HG02973 (cell line): ENCODE measurements around the gene USH1C.

Source experiments
- ATAC-seq: cut with Tn5 transposase; IDR thresholded peaks from one replicate; pipeline ENCODE4 v1.9.1; 2021; ENCODE audit warnings: moderate library complexity; ENCODE audit not compliant: unreplicated experiment

Gene USH1C

DNA sequence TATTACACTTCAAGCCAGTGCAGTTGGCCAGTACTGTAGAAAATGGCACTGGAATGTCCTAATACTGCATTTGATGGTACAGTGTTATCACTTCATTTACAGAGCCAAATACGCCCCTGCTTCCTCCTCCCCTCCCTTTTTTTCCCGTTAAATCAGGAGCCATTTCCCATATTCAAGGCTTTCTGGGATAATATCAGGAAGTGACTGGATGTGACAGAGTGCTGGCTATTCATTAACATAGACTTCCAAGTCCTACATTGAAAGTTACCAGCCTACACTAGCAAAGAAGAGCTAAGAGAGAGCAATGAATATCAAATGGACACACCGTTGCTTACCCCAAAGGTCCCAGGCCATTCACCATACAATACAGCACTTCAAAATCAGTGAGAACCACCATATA is 35.4 kb downstream of the USH1C start:
- ATAC-seq, result no peak

DNA sequence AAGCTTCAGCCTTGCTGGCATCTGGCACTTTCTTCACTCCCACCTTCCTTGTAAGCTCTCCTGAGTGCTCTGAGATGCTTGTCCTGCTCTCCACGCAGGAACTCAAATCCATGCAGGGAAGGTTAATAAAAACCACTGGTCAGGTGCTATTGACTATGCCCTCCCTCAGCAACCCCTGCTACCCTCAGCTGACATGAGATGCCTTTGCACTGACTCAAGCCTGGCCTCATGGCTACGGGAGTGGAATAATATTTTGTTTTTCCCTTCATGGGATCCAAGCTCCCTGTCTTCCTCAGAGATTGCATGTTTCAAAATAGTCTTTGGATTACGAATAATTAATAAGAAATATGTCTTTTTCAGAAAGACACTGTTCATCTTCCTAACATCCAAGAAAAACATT is 35.9 kb downstream of the USH1C start:
- ATAC-seq, result no peak

DNA sequence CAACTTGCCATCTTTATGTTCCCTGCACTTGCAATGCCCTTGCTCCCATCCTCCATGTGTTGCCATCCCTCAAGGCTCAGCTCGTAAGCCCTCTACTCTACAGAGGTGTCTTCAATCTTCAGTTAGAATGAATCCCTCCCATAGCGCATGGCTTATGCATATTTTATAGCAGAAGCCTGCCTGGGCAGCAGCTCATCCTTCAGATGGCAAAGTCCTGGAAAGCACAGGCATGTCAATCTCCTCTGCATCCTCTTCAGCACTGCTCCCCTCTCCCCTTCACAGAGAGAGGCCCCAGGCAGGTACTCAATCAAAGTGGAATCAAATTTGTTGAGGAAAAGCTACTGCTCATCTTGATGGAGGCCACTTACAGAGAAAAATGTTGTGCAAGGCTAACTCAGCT is 36.4 kb downstream of the USH1C start:
- no peak for ATAC-seq

DNA sequence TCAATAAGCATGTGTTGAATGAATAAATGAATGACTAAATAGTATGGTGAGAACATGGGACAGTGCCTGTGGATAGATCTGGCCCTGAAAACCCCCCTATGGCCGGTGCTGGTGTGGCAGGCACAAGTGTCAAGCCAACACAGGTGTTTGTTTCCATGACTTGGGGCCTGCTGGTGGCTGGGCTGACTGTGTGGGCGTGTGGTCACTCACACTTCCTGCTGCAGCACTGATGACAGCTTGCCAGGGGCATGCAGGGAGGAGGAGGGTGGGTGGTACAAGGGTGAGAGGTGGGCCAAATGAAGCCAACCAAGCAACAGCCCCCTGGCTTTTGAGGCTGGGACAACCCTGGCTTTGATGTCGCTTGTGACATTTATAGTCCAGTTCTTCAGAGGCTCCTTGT is 37.3 kb downstream of the USH1C start:
- no peak for ATAC-seq

DNA sequence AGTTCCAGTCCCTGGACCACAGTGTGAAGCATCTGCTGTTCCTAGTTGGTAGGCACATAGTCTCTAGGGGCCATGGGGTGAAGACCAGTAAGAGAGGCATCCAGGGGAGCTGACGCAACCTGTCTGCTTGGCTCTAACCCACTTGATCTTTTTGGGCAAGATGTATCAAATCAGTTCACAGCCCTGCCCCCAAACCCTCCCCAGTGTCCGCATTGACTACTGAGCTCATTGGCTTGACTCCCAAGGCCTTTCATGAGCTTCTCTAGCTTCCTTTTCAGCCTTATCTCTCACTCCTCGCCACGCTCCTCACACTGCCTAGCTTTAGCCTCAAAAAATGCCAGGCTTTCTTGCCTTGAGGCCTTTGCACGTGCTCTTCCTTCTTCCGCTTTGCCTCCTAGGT is 37.9 kb downstream of the USH1C start:
- ATAC-seq, result no peak

DNA sequence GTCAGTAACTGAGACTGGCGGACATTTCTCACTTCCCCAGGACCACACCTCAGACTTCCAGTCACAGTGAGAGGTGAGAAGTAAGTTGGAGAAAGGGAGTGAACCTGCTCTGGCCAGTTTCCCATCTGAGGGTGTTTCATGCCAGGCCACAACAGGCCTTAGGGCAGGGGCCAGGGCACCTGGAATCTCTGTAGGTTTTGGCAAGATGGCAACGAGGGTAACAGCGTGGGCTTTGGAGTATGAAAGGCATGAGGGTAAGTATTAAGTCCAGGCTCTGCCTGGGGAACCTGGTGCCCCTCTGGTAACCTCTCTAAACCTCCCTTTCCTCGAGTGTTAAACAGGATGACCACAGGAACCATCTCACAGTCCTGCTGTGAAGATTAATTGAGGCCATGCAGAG is 39.1 kb downstream of the USH1C start:
- no peak for ATAC-seq

DNA sequence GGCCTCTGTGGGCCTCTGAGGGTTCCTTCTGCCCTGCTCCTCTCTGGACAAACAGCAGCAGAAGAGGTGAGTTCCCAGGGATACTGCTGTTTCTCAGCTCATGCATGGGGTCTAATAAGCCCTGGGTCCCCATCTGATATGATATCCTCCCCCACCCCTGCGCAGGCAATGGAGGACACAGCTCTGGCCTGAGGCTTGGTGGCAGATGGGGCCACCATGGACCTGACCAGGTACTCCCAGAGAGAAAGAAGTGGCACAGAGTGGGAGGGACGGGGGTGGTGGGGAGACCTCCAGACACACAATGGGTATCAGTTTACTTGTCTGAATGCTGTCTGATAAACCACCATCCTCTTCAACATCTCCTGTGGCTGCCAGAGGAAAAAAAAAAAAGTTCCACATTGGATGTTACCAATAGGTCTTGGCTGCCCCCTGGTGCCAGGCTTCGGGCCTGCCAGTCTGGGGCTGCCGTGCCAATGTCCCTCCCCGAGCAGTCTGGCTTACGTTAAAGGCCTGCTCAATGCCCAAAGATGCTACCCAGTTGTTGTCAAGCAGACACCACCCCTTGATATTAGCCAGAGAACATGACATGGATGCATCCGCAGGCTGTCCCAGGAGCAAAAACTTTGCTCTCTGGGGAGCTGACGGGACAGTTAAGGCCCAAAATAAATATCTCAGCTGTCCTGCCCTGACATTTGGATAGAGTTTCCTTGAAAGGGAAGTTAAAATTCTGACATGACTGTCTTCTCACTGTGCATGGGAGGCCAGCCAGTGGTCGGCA is 39.7 kb downstream of the USH1C start:
- ATAC-seq, result peak; percentile 48

DNA sequence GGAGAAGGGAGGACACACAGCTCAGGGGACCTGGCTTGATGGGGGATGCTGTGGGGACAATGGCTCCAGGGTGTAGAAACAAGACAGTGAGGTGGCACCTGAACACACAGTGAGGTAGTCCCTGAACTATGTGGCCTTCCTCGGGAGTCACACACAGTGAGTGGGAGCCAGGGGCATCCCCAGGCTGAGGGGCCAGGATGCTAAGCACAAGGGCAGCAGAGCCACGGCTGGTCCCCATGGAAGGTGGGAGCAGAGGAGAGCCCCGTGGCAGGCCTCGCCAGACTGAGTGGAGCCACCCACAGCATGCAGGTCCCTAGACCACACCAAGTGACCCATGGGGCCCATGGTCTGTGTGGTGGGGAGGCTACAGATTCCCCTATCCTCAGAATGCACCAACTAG is 41.6 kb downstream of the USH1C start:
- ATAC-seq, result no peak

DNA sequence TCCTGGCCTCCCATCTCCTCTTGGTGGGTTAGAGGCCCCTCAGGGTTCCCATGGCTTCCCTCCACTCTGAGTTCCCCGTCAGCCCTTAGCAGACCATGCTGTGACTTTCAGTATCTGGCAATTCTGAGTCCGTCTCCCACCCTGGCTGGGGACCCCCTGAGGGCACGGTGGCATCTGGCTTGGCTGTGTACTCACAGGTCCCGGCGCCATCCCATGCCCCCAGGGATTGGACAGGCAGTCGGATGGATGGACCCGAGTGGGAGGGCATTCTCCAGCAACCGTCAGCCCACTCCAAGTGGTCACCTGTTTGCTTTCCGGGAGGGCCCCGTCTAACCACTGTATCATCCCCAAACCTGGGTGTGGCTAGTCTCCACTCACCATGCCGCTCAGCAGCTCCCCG is 43.5 kb downstream of the USH1C start:
- no peak for ATAC-seq

DNA sequence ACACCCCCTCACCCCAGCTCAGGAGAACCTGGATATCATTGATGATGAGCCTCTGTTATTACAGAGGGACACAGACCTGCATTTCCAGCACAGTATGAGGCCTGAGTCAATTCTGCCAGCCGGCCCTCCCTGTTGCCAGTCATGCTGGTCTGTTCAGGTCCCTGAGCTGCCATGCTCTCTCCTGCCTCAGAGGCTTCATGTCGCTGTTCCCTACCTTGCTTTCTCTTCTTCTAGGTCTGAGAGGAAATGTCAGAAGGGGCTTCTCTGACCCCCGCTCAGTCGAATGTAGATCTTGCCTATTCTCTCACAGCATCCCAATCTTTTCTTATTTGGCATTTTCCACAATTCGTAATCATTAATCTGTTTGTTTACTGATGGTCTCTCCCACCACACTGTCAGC is 45.7 kb downstream of the USH1C start:
- ATAC-seq, result no peak

DNA sequence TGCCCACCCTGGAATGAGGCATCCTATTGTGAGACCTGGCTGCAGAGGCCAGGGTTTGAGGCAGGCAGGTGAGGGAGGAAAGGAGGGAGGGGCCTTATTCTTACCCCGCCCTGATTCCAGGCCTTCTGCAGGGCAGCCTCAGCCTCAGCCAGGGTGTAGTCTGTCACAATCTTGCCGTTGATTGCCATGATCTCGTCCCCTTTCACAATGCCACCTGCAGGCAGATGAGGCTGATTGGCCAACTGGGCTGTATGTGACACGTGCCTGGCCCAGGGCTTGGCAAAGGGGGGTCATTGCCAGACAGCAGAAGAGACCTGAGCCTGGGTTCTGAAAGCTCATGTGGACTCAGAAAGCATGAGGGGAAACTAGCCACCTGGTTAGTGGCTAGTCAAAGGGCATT is 46.2 kb downstream of the USH1C start:
- ATAC-seq, result no peak

DNA sequence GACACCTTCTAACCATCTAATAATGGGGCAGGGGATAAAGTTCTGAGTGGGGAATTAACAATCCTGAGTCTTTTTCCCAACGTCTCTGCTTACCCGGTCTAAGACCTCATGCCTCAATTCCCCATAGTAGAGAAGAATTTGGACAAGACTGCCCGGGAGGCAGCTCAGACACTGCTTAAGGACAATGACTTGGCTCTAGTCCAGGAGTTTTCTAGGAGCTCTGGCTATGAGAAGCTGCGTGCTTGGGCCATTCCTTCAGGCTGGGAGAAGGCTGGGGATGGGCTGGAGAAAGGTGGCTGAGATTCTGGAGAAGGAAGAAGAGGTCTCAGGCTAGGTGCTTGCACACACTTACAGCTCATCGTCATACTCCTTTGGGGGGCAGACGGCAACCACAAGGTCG is 47.8 kb downstream of the USH1C start:
- no peak for ATAC-seq

DNA sequence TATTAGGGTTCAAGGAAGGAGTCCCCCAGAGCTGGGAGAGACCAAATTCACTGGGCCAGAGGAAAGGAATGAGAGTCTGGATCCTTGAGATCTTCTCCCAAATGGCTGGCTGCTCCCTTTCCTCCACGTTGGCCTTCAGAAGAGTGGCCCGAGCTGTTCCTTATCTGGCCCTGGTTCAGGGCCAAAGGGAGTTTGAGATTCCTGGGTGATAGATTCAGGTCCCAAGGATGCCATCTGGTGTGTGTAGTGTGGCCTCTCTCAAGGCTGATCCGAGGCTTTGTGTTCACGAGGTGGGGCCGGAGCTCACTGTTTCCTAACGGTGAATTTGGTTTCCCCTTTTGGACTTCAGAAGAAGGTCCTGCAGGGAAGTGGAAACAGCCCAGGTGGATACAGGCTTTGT is 50.2 kb downstream of the USH1C start:
- no peak for ATAC-seq

DNA sequence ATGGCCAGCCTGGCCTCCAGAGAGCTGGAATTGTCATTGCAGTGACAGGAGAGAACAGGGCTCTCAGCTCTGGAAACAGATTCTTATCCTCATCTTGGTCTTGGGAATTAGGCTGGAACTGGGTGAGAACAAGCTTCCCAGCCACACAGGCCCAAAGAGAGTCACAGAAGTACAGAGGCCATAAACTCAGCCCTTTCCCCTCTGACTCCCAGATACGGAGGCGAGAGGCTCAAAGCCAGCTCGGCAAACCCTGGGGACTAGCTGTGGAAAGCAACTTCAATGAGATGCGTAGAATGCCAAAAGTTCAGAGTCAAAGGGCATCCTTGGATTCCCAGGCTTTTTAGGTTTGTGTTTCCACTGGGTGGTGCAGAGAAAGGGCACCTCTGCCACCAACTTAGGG is 53.3 kb downstream of the USH1C start:
- no peak for ATAC-seq

DNA sequence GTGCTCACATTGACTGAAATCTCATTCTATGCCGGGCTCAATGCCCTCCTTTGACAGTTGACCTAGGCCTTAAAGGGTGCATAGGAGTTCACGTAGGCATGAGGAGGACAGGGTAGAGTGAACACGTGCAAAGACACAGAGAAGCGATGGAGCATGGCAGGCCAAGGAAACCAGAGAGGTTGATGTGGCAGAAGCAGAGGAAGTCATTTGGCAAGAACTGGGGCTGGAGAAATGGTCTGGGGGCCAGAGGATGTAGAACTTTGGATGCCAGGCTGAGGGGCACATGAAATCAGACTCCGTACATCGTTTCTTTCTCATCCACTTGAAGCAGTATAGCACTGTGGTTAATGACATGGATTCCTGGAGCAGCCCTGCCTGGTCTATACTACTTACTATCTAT is 54.0 kb downstream of the USH1C start:
- no peak for ATAC-seq

DNA sequence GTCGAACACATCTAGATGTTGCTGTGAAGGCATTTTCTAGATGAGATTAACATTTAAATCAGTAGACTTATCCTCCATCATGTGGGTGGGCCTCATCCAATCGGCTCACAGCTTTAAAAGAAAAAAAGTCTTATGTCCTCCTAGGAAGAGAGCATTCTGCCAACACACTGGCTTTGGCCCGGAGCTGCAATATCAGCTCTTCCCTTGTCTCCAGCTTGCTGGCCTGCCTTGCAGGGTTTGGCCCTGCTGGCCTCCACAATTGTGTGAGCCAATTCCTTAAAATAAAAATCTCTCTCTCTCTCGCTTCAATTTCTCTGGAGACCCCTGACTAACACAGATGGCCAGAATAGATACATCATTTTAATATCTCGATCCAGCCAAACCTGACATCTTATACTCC is 54.5 kb downstream of the USH1C start:
- ATAC-seq, result no peak

DNA sequence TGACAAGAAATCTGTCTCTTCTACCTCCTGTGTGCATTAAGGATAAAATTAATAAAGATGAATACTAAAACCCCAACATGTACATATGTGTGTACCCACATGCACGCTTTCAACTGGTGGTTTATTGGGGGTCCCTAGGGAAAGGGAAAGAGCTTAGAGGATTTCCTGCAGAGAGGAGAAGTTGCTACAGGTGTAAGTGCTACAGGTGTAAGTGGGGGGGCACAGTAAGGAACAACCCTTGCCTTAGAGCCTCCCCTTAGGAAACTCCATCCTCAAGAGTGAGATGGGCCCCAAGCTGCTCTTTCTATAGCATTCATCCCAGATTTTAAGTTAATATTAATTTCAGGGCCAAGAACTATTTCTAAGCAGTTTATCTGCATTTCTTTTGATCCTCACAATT is 55.7 kb downstream of the USH1C start:
- no peak for ATAC-seq

DNA sequence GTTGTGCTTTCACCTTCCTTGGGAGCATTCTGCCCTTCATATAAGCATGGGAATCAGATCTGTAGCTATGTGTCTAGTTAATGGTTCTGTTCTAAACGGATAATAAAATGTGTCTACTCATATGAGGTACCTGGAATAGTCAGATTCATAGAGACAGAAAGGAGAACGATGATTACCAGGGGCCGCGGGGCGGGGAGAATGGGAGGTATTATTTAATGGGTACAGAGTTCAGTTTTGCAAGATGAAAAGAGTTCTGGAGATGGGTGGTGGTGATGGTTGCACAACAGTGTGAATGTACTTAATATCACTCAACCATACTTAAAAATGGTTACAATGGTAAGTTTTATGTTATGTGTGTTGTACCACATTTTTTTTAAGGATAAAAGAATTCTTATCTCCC is 57.6 kb downstream of the USH1C start:
- no peak for ATAC-seq

DNA sequence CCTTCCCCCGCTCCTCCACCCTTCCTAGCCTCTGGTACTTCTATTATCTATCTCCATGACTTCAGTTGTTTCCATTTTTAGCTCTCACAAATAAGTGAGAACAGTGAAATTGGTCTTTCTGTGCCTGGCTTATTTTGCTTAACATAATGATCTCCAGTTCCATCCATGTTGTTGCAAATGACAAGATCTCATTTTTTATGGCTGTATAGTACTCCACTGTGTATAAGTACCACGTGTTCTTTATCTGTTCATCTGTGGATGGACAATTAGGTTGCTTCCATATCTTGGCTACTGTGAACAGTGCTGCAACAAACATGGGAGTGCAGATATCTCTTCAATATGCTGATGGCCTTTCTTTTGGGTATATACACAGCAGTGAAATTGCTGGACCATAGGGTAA is 60.7 kb downstream of the USH1C start:
- ATAC-seq, result no peak

DNA sequence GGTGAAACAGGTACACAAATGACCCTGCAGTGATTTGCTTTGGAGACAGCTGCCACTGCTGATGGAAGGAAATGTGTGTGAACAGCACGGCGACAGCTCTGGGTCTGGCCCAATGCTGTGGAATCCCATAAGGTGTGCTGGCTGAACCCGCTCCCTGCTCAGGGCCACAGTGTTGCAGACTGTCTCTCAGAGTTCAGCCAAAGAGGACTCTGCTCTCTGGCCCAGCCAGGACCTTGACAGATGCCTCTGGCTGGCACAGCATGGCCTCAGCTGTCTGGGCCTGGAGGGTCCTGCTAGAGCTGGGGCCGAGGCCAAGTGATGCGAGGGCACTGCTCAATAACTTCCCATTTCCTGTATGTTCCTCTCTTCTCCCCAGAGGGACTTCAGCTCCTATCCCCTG is 62.3 kb downstream of the USH1C start:
- no peak for ATAC-seq

DNA sequence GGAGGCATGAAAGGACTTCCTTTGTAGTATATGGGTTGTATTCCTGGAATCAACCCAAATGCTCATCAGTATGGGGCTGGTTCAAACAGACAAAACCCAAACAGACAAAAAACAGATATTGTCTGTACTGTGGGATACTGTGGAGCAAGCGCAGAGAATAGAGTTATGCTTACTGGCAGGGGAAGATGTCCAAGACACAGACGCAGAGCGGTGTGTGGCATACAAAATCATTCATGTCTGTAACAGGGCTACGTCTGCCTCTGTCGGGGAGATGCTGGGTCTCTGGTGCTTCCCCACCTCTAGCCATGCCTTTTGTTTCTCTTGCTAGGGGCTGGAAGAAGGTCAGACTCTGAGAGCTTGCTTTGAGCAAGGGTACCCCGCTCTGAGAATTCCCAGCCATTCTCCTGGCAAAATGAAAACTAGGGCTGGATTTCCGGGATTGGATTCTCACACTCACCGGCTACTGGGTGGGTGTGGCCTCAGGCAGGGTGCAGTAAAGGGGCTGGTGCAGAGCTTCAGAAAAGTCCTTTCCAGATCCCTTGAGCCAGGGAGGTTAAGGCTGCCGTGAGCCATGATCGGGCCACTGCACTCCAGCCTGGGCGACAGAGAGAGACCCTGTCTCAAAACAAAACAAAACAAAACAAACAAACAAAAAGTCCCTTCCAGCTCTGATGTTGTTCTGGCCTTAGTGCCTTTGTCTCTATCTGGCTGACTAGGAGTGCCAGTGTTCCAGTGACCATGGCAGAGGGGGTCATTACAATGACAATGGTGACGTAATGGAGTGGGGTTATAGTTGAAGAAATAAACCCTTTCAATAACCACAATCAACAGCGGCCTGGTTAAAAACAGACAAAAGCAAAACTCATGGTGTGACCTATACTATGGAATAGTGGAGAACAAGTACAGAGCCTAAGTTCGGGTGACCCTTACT is 64.7 kb downstream of the USH1C start:
- ATAC-seq, result no peak

DNA sequence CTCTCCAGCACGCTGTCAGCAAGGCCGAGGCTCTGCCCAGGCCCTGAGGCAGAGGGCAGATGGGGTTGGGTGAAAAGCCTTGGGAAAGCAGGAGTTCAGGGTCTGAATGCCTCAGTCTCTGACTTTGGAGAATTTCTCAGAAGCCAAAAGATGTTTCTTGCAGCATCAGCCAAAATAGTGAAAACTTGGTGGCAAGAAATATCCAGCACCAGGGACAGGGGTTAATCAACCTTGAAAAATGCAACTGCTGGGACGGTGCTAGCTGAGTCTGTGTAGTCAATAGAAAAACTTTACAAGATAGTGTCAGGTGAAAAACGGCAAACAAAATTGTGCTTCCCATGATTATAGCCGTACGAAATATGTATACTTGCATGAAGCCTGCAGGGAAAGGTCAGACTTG is 66.1 kb downstream of the USH1C start:
- no peak for ATAC-seq
